AG09319 (cell line): ENCODE results near the gene CPT1C.

Experiments
- DNase-seq: peaks from one replicate; pipeline ENCODE4 v3.0.0-alpha.2; 2010; ENCODE audit warnings: low read depth; ENCODE audit errors: extremely low read depth
- TF ChIP-seq, protein P1 (sequence below): IDR thresholded peaks from 2 replicates; pipeline ENCODE4 v1.5.1; 2011; ENCODE audit warnings: low read depth, mild to moderate bottlenecking, inconsistent platforms, low read length, moderate library complexity

The CPT1C gene

DNA sequence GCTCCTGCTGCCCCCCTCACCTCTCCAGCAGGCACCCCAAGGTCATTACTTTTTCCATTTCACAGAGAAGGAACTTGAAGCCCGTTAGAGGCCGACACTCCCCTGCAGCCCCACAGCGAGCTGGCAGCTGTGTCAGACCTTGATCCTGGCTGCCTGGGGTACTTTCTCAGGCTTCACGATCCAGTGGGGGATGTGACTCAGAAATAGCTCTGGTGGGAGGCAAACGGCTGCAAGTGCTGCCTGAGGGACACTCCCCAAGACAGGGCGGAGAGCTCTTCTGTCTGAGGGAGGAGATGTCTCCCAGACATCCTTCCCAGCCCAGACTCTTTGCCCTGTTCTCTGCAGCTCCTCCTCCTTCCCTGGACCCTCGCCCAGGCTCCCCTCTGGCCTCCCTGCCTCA lies 67.4 kb downstream of the CPT1C start:
- DNase-seq, result no peak
- TF ChIP-seq, protein P1, sequence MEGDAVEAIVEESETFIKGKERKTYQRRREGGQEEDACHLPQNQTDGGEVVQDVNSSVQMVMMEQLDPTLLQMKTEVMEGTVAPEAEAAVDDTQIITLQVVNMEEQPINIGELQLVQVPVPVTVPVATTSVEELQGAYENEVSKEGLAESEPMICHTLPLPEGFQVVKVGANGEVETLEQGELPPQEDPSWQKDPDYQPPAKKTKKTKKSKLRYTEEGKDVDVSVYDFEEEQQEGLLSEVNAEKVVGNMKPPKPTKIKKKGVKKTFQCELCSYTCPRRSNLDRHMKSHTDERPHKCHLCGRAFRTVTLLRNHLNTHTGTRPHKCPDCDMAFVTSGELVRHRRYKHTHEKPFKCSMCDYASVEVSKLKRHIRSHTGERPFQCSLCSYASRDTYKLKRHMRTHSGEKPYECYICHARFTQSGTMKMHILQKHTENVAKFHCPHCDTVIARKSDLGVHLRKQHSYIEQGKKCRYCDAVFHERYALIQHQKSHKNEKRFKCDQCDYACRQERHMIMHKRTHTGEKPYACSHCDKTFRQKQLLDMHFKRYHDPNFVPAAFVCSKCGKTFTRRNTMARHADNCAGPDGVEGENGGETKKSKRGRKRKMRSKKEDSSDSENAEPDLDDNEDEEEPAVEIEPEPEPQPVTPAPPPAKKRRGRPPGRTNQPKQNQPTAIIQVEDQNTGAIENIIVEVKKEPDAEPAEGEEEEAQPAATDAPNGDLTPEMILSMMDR, result no peak

DNA sequence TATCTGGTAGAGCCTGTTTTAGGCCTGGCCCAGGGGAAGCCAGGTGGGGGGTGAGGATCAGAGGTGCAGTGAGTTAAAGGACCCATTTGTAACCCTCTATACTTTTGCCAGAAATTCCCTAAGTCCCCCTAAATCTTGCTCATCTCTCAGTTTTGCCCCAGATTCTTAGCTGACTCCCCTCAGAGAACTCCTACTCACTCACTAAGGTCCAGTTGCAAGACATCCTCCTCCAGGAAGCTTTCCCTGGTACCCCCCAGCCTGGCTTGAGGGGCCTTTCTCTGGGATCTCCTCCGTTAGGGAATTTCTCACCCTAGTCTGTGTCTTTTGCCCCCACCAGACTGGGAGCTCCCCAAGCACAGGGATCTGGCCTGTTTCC lies 70.3 kb downstream of the CPT1C start:
- TF ChIP-seq, protein P1, result no peak
- DNase-seq, result no peak

GRCh38 chr19:49761625-49762311 lies 70.9 kb downstream of the CPT1C start:
- TF ChIP-seq, protein P1, result peak; percentile 38
- peak; percentile 29 for DNase-seq

- TF ChIP-seq, protein P1, result no peak
- no peak for DNase-seq
These were observed 72.3 kb downstream of the CPT1C start, which contains the start of gene TSKS for GRCh38 chr19:49763230-49763629. Gene TSKS (minus strand): TSS chr19:49763306. CDS start chr19:49763247, 59 bp downstream.
